GM19455 (cell line): ENCODE data around the gene ASCL5.

Source experiments
- ATAC-seq: cut with Tn5 transposase; IDR thresholded peaks from one replicate; pipeline ENCODE4 v1.9.1; 2021; ENCODE audit not compliant: unreplicated experiment

ASCL5 gene

GRCh38 chr1:201136355-201137023, 9.5 kb upstream of the ASCL5 start:
- no peak for ATAC-seq

- no peak for ATAC-seq
These were observed 7.4 kb upstream of the ASCL5 start for GRCh38 chr1:201134405-201134804.

GRCh38 chr1:201131398-201131797, 4.4 kb upstream of the ASCL5 start:
- no peak for ATAC-seq

GRCh38 chr1:201128962-201129361, 2.0 kb upstream of the ASCL5 start:
- no peak for ATAC-seq

GRCh38 chr1:201128476-201128875, 1.5 kb upstream of the ASCL5 start:
- ATAC-seq: no peak

- no peak for ATAC-seq
These were observed 921 bp upstream of the ASCL5 start for GRCh38 chr1:201127755-201128455.

GRCh38 chr1:201126463-201126831, 537 bp downstream of the ASCL5 start:
- no peak for ATAC-seq

- ATAC-seq: no peak
These were observed 1.2 kb downstream of the ASCL5 start for GRCh38 chr1:201125800-201126199.

- no peak for ATAC-seq
These were observed 2.0 kb downstream of the ASCL5 start for GRCh38 chr1:201125019-201125418.

GRCh38 chr1:201123866-201124265, 3.1 kb downstream of the ASCL5 start:
- no peak for ATAC-seq

GRCh38 chr1:201122321-201122957, 4.5 kb downstream of the ASCL5 start:
- no peak for ATAC-seq

GRCh38 chr1:201119206-201120197, 7.5 kb downstream of the ASCL5 start:
- no peak for ATAC-seq

GRCh38 chr1:201116091-201116490, 10.9 kb downstream of the ASCL5 start:
- no peak for ATAC-seq

- ATAC-seq: no peak
These were observed 11.5 kb downstream of the ASCL5 start for GRCh38 chr1:201115390-201115937.

GRCh38 chr1:201114245-201115131, 12.5 kb downstream of the ASCL5 start:
- ATAC-seq: peak; percentile 87

- ATAC-seq: no peak
These were observed 13.3 kb downstream of the ASCL5 start for GRCh38 chr1:201113451-201114244.

GRCh38 chr1:201112926-201113325, 14.1 kb downstream of the ASCL5 start:
- no peak for ATAC-seq

- no peak for ATAC-seq
These were observed 14.7 kb downstream of the ASCL5 start, which contains the start of gene CACNA1S for GRCh38 chr1:201112173-201112731. TSS of gene CACNA1S (minus strand) at chr1:201112426. CDS start at chr1:201112339, 87 bp downstream.

- no peak for ATAC-seq
These were observed 15.3 kb downstream of the ASCL5 start for GRCh38 chr1:201111672-201112071.
